Measurements from ENCODE around the gene MTG1.
"Not testable (repeated sequence)": the region's sequence is repeated elsewhere in the genome, so short reads cannot be mapped to it uniquely, and the experiment has no call there.

Gene MTG1

DNA sequence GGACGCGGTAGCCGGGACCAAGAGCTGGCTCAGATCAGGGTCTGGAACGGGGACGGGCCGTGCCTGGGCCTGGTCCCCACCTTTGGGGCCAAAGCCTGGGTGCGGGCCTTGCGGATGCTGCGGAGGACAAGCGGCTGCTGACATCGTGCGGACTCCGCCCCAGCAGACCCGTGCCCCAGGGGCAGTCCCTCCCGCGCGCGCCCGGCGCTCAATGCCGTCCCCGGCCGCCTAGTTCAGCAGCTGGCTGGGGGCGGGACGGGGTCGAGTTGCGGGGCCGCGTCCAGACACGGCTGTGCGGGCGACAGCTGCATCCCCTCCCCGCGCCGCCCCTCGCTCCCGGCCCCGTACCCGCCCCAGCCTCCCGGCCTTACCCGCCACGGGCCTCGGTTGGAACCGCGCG, 30.1 kb downstream of the MTG1 start:
- not testable (repeated sequence) for DNase-seq (ENCODE audit: low read depth, low spot score)

DNA sequence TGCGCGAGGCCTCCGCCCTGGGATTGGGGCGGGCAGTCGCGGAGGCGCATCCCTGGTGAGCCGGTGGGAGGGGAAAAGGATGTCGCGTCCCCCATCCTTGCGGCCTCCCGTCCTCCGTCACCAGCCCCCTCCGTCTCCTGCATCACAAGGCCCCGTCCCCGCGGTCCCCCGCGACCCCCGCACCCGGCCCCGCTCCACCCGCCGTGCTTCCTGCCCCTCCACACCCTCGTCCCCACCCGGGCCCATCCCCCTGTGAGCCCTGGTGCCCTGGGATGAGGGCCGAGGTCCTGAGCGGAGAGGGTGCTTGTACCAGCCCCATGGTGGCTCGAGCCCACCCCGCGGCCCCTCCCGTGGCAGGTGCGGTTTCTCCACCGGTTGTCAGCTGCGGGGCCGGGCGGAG, 30.6 kb downstream of the MTG1 start, which contains the start of gene SPRN:
Gene SPRN, minus strand, starts transcription at position 25 of the 400 bp plus-strand sequence. CDS start 944 bp downstream, outside the sequence.
- not testable (repeated sequence) for DNase-seq (ENCODE audit: low read depth, low spot score)

DNA sequence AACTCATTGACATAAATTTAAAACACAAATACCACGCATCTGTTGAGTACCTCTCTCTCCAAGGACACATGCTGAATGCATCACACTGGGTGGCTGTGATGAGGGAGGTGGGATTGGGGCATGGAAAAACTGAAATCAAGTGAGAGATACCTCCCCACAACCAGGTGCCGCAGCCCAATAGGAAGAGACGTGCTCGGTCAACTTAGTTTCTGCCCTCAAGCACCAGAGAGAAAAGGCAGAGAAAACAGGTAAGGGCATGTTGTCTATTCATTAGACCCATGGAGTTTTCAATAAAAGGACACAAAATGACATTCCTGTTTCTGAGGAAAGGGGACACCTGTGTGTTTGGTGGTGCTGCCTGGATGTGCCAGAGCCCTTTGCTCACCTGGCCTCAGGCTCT, 35.6 kb downstream of the MTG1 start:
- DNase-seq (ENCODE audit: low read depth, low spot score): not testable (repeated sequence)

DNA sequence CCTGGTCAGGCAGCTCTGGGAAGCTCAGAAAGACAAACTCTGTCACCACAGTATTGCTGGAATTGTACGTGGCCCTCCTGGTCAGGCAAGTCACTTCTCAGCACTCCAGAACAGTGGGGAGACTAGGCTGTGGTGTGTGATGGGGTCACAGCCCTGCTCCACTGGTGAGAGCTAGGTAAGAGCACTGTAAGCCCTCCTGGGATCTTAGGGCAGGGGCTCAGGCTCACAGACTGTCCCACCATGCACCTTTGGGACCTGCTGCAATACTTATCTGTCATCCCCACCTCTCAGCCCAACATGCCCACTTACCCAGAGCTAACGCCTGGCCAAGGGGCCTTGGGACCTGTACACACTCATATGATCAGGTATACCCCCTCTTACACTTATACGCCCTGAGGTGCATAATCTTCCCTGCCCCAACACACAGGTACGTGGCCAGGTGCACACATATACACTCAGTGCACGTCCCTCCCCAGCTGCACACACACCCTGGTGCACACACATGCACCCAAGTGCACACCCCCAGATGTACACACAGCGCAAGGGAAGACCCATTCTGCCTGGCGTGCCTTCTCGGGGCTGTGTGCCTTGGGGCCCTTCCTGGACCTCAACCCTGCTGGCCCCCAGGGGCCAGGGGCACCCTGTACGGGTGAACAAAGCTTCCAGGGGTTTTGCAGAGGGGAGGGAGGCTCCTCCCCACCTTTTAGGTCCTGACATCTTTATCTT, 38.1 kb downstream of the MTG1 start:
- not testable (repeated sequence) for DNase-seq (ENCODE audit: low read depth, low spot score)

DNA sequence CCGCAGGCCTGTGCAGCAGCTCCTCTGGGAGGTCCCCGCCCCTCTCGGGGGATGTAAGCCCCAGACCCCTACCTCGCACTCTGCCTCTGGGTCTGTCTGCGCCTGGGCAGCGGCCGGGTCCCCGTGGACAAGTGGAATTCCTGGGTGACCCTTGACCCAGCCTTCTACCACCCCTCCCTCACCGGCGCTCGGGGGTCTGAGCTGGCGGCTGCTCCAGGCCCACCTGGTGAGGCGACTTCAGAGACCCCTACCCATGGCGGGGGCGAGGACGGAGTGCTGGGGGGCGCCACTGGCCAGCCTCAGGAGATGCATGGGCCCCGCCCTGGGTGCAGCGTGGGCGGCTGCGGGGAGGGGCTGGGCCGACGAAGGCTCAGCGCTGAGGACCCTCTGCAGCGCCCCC, 38.8 kb downstream of the MTG1 start:
- DNase-seq (ENCODE audit: low read depth, low spot score): not testable (repeated sequence)

DNA sequence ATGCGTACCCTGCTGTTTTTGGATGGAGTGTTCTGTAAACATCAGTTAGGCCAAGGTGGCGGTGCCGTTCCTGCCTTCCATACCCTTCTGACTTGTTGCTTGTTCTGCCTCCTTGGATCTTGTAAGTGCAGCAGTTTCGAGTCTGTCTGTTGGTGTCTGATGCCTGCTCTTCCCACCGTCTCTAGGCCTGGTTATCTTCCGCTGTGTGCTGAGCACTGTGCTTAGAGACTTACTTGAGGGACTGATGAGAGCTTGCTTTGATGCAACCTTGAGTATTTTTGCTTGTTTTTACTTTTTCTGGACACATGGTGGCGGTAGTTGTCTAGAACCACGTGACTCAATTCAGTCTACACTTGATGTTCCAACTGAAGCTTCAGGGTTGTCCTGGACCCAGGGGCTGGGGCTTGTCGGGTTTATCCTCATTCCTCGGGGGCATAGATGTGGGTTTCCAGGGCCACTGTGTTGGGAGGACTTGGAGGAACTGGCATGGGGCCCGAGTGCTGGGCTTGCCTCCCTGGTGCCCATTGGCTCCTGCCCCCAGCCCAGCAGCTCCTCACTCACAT, 44.8 kb downstream of the MTG1 start:
- DNase-seq (ENCODE audit: low read depth, low spot score): no peak

DNA sequence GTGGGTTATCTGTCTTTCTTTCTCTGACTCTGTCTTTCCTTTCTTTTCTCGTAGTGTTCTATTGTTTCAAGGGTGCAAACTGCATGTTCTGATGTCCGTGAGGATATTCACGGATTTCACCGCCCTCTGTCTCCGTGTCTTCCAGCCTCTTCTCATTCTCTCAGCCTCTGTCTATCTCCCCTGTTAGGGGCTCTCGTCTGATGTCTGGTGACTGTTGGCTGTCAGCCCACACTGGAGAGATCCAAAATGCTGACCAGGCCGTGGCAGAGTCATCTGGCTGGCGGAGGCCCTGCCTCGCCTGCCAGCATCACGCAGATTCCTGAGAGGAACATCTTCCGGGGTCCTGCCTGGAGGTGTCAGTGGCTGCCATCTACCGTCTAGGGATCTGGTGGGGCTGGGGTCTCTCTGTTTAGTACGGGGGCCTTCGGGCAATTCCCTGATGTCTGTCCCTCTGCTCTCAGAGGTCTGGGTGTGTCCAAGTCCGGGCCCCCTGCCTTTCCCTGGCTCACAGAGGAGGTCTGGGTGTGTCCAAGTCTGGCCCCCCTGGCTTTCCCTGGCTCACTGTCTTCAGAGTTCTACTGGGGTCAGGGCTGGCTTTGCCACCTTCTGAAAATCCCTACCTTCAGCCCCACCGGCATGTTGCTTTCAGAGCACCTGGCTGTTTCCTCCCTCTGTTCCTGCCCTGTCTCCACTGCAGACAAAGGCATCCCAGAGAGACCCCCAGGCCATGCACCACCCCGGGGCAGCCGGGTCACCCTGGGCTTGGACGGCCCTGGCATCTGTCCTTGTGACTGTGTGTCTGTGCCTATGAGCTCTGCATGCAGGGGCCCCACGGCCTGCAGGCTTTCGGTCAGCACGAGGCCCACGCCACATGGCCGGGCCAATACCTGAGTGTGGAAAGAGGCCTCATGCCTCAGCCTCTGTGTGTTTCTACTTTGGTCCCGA, 45.8 kb downstream of the MTG1 start:
- DNase-seq (ENCODE audit: low read depth, low spot score): no peak

DNA sequence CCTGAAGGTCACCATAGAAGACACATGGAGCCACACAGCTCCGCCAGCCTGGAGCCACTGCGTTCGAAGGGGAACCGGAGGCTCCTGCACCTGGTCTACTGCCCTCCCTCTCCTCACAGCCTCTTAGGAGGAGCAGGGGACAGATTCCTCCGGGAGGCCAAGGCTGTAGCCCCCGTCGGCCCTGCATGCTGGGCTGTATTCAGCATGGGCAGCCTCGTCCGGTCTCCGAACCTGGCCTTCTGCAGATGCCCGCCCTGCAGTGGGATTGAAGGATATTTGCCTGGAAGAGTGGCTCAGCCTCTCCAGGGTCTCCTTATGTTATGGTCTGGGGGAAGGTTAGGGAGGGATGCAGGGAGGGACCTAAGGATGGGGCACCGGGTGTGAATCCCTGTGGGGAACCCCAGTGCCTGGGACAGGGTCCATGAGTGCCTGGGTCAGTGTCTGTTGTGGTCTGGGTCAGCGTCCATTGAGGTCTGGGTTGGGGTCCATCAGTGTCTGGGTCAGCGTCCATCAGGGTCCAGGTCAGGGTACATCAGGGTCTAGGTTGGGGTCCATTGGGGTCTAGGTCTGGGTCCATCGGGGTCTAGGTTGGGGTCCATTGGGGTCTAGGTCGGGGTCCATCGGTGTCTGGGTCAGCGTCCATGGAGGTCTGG, 46.8 kb downstream of the MTG1 start:
- no peak for DNase-seq (ENCODE audit: low read depth, low spot score)

DNA sequence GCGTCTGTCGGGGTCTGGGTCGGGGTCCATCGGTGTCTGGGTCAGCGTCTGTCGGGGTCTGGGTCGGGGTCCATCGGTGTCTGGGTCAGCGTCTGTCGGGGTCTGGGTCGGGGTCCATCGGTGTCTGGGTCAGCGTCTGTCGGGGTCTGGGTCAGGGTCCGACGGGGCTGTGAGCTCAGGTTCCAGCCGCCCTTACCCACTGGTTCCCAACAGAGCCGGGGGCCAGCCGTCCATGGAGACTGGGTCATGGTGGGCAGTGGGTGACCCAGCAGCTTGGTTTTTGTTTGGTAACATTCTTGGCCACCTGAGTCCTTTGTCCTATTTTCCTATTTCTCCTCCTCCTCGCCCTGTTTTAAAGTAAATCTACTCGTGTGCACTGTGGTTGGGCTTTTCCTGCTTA, 47.4 kb downstream of the MTG1 start:
- not testable (repeated sequence) for DNase-seq (ENCODE audit: low read depth, low spot score)

DNA sequence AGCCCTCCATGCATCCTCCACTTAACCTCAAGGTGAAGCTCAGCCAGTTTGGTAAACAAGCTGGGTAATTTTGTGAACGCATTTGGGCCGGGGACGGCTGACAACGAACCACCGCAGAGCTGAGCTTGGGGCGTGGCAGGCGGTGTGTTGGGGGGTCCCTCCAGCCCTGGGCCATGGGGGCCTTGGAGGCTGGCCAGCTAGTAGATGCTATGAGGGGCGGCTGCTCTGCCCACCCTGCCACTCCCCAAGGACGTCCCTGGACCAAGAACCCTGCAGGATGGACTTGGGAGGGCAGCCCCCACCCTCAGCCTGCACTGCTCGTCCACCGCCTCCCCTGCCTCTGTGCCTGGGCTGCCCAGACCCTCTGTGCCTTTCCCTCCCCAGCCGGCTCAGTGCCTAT, 47.8 kb downstream of the MTG1 start:
- DNase-seq (ENCODE audit: low read depth, low spot score): no peak

DNA sequence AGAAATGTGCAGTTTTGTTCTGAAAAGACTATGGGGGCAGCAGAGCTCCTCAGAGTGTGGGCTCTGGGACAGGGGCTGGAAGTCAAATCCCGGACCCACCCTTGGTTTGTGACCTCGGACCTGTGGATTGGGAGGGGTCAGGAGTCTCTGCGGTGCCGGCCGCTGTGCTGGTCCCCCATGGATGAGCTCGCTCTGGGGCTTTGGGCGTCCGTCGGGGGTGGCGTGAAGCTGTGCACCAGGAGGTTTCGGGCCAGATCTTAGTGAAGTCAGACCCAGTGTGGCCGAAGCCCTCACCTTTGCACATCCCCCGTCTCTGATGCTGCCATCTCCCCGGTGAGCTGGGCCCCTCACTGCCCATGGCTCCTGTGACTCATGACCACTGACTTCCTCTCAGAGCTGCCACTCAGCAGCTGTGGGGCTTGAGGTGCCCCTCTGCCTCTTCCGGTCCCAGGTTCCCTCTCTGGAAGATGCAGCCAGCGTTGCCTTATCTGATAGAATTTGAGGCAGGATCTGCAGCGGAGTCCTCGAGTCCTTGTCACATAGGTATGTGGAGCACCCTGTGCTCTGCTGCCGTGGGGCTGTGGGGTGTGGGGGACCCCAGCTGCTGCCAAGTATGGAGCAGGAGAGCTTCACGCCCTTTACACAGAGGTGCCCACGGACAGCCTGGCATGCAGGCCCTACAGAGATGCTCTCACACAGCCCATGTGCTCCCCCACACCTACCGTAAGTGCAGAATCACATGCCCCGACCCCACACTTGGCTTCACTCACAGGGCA, 48.4 kb downstream of the MTG1 start:
- DNase-seq (ENCODE audit: low read depth, low spot score): no peak

DNA sequence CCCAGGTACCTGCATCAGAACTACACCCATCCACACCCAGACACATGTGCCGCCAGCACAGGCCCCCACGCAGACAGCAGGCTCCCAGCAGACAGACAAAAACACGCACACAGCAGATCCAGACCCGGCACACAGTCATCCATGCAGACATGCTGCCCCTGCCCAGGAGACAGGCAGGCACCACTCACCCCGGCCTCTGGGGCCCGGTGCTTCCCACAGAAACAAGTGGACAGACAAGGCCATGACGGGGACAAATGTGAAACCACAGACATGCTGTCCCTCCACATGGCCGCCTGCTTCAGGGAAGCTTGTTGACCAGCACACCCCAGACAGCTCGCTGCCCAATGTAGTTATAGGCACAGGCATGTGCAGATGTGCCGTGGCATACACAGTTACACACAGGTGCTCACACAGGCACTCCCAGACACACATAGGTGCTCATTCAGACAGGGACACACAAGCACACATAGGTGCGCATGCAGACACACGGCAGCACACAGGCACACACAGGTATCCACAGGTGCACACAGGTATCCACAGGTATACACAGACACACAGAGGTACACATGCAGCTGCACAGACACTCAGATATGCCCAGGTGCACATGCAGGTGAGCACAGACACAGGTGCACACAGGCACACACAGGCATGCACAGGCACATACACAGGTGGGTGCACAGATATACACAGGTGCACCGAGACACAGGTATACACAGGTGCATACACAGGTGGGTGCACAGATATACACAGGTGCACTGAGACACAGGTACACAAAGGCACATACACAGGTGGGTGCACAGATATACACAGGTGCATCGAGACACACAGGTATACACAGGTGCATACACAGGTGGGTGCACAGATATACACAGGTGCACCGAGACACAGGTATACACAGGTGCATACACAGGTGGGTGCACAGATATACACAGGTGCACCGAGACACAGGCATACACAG, 49.3 kb downstream of the MTG1 start:
- DNase-seq (ENCODE audit: low read depth, low spot score): no peak

DNA sequence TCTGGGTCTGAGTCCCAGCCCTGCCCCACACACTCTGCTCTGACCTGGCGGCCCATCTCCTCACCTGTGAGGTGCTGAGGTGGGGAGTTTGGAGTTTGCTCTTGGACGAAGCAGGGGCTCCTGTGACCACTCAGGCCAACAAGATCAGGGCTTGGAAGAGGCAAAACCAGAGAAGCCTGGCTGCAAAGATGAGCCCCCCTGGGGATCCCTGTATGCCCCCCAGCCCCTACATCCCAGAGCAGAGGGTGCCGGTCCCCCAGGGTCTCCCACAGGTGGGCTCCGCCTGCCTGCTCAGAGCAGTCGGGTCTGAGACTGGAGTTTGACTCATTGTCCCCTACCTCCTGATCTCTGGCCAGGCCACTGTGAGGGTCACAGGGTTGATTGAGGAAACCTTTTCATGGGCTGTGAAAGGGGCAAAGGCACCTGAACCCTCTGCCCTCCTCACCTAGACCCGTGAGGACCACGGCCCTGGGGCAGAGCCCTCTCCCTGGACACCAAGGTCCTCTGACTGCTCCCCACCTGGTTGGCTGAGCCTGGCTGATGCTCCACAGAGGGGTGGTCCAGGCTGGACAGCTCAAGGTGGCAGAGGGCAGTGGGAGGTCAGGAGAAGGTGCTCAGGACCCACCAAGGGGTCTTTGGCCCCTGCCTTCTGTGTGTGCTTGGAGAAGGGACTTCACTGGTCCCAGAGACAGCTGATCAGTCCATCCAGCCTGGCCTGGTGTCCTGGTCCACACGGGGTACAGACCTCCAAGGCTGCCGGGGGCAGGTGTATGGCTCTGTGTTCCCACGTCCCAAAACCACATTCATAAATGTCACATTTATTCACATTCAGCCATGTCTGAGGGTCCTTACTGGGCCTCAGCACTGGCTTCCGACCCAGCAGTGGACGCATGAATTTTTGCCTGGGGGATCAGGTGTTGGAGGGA, 50.6 kb downstream of the MTG1 start:
- no peak for DNase-seq (ENCODE audit: low read depth, low spot score)

DNA sequence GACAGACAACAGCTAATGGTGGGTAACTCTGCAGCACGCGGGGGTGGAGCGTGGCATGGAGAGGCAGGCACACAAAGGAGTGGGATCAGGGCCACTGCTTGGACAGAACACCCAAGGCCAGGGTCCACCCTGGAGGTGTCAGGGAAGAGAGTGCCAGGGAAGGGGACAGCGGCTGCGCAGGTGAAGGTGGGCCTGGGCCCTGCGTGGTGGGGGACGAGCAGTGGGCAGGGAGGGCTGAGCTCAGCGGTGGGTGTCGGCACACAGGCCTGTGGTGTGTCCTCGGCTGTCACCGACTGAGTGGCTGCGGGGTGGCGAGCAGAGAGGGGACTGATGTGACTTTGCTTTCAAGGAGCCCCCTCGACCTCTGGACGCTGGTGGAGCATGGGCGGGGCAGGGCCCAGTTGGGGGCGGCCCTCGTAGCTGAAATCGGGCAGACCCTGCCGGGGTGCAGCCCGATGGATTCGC, 51.3 kb downstream of the MTG1 start:
- no peak for DNase-seq (ENCODE audit: low read depth, low spot score)

DNA sequence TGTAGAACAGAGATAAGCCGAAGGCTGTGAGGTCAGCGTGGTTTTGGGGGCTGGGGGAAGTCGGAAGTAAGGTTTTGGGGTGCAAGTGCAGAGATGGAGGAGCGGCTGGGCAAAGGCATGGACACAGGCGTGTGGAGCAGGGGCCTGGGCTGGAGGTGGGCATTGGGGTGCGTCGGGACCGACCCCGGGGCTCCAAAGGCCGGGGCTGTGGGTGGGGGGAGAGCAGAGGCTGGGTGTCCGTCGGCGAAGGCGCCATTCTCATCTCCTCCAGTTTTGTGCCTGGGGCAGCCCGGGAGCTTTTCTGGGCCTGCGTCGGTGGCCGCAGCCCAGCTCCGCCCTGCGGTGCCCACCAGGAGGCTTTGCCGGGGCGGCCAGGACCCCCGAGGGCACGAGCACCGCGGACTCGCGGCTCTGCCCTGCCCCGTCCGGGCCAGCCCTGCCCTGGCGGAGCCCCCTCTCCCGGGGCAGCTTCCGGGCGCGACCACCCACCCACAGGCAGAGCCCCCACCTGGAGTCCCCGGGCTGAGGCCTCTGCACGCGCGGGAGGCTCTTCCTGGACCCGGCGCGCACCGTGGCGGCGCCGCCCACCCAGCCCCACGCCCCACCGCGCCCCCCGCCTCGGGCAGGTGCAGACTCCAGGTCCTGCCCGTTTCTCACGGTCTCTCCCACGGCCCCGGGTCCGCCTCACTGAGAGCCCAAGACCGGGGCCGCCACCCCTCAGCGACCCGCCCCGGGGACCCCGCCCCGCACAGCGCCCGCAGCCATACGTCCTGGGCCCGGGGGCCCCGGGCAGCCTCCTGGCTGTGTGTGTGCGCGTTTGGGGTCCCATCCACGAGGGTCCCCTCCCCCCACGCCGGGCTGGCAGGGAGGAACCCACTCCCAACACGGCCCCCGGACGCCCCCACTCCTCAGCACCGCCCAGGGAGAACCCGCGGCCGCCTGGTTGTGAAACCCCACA, 52.1 kb downstream of the MTG1 start:
- no peak for DNase-seq (ENCODE audit: low read depth, low spot score)

DNA sequence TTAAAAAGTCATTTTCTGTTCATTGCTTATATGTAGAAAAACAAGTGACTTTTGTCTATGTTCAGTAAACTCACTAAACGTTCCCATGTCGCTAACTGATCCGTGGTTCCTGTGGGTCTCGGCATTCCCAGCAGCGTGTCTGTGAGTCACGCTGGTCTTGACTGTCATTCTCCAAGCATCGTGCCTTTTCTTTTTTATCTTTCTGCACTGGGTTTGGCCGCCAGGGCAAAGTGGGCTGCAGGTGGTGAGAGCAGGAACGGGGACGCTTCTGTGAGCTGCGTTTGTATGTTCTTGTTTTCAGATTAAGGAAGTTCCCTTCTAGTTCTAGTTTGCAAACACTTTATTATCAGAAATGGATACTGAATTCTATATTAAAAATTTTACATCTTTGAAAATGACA, 53.0 kb downstream of the MTG1 start:
- DNase-seq (ENCODE audit: low read depth, low spot score): no peak

DNA sequence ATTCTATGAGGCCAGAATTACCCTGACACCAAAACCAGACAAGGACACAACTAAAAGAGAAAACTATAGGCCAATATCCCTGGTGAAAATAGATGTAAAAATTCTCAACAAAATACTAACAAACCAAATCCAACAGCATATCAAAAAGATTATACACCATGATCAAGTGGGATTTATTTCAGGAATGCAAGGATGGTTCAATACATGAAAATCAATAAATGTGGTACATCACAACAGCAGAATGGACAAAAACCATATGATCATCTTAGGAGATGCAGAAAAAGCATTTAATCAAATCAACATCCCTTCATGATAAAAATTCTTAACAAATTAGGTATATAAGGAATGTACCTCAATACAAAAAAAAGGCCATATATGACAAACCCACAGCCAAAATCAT, 54.2 kb downstream of the MTG1 start:
- DNase-seq (ENCODE audit: low read depth, low spot score): no peak

DNA sequence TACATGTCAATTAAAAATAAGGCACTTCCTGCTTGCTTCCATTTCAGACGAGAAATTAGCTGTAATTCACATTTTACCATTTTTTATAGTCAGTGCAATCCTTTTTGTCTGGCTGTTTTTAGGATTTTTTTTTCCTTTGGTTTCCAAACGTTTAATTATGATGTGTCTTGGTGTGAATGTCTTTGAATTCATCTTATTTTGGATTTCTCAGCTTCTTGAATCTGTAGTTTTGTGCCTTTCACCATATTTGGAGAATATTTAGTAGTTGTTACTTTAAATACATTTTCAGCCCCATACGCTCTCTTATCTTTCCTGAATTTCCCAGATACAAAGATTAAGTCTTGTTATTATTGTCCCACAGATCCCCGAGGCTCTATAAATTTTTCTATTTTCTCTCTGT, 57.4 kb downstream of the MTG1 start:
- no peak for DNase-seq (ENCODE audit: low read depth, low spot score)

Measured in iPS DF 19.7 (cell line).